NCI-H2107 treated with DMSO at 0.1 percent for 48 hours (cell line): Measurements from ENCODE around the gene MALL.
"Not testable (repeated sequence)": the region's sequence is repeated elsewhere in the genome, so short reads cannot be mapped to it uniquely, and the experiment has no call there.

Experiments used
- DNase-seq: peaks from one replicate; lab custom pipeline; 2025; ENCODE audit not compliant: unreplicated experiment; lab: John Stamatoyannopoulos, UW

MALL gene

GRCh38 chr2:110099471-110100225 lies 16.0 kb downstream of the MALL start:
- no peak for DNase-seq

DNA sequence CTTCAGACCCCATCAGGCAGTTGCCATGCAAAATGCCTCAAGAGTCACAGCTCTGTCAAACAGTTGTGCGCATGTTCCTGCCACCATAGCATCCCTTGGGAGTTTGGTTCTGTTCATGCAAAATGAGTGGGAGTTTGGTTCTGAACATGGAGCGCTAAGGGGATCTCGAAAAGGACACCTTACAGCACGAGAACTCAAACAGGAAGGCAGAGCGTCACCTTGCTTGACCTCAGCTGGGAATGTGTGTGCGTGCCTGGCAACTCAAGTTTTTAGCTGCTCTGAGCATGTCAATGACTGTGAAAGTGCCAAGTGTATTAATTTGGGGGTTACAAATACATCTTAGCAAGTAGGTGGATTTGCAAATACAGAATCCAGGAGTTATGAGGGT lies 16.6 kb downstream of the MALL start:
- DNase-seq: no peak

DNA sequence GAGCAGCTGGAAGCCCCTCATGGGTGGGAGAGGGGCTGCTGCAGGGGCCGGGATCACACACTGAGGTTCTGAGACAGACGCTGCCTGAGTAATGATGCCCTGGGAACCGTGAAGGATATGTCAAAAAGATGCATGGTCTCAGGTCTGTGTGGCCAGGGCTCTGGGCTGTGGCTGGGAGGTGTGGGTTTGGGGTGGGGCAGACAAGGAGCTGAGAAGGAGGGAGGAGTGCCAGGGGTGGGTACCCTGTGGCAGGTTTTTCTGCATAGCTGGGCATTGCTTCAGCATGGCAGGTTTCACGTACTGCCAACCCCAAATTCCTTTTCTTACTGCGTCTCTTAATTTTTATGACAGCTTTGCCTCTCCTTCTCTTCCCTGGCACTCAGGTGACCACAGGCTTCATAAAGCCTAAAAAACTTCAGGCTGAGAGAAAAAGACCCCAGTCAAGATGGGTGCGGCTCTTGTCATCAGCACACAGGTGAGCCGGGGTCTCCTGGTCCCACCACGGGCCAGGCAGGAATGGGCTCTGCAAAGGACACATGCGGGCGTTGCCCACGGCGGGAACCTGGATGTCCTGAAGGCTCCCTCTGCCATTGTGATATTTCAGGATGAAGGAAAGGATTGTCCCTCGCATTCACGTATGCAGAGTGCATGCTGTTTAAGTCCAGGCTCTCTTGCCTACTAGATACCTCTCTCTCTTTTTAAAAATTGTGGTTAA lies 18.0 kb downstream of the MALL start:
- DNase-seq: no peak

DNA sequence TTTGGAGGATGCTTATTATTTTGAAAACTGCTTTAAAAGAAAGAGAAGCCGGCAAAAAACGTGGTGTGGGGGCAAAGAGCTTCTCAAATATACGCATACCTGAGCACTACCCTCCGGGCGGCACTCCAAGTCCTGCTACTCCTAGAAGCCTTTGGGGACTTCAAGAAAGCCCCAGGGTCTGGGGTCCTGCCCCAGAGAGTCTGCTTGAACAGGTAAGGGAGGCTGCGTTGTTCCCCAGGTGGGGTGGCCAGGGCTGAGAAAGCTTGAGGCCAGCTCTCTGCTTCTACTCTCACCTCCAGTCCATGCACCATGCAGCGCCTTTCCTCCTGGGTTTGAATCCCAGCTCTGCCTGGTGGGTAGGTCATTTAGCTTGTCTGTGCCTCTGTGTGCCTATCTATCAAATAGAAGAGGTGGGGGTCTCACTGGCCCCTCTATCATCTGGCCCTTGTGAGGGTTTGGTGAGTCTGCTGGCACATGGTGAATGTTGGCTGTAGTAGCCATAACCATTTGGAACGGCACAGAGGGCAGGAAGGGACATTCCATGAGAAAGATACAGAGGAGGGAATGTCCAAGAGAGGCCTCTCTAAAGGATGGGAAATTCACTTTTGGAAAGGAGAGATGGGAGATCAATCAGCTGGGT lies 19.5 kb downstream of the MALL start:
- no peak for DNase-seq

DNA sequence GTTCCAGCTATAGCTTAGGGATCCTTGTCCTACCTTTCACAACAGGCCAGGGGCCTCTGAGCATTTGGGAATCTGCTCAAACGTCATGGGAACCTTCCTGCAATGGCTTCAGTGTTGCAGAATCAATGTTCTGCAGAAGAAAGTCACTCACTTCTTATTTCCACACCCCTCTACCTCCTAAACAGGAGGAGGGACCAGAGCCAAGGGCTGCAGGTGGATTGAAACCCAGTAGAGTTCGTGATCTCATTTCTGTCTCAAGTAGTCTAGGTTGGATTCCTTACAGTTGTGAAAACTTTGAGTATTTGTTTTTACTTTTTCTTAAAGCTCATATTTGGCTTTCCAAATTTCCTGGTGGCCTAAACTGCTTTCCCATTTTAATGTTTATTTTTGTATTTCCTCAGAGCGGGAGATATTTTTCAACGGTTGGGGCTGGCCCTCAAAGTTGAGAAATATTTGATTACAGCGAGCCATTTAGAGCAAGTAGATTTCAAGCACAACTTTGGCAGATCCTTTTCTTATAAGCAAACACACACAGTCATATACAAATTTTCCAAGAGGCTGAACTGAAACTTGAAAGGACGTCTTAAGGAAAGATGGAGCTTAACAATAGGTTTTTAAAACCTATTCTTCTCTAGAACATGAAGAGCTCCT lies 20.6 kb downstream of the MALL start:
- not testable (repeated sequence) for DNase-seq

DNA sequence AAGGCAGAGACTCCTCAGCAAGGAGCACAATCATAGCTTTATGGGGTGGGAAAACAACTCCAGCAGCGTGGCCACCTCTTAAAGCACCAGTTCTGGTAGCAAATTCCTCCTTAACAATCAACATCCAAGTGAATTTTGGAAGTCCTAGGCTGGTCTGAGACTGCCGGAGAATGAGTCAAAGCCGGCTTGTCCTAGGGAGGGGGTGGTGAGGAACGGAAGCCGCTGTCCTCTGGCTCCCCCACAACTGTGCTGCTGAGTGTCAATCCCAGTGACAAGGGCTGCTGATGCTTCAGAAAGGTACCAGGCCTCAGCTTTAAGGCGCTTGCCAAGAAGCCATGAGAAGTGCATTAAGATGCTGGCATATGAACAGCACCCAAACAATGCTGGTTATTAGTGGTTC lies 21.7 kb downstream of the MALL start:
- not testable (repeated sequence) for DNase-seq

DNA sequence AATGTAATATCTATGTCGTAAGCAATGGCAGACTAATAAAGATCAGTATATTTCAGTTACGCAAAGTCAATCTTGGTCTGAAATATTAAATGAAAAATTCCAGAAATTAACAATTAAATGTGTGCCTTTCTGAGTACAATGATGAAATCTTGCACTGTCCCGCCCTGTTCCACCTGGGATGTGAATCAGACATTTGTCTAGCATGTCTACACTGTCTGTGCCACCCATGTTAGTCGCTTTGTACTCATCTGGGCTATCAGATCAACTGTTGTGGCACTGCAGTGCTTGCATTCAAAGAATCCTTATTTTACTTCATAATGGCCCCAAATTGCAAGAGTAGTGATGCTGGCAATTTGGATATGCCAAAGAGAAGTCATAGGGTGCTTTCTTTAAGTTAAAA lies 25.5 kb downstream of the MALL start:
- DNase-seq: not testable (repeated sequence)

DNA sequence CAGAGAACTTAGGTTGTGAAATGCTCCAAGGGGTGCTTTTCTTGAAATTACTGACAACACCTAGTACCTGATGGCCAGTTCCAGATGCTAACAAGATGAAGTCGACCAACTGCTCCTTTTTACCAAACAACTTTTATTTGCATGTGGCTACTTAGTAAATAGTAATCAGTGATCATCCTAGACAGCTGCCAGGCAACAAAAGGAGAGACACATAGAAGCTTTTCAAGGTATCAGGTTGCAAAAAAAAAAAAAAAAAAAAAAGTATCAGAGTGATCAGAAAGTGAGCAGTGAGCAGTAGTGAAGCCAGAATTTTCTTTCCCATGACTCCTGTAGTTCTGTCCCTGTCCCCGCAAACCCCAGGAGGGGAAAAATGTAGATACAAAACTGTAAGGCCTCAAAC lies 31.9 kb downstream of the MALL start:
- DNase-seq: not testable (repeated sequence)

DNA sequence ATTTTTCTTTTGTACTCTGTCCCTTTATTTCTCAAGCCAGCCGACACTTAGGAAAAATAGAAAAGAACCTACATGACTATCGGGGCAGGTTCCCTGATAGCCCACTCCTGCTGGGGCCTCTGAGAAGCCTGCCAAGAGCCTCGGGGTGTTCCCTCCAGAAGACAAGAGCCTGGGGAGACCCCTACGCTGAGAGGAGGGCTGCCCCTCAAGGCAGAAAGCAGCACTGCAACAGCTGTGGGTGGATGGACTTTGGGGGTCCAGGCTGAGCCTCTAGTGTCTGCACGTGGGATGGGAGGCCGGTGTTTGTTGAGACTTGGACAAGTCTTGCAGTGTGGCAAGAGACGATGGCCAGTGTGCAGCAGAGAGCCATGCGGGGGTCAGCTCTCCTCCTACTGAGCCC lies 32.5 kb downstream of the MALL start:
- DNase-seq: not testable (repeated sequence)

- not testable (repeated sequence) for DNase-seq
Observed at GRCh38 chr2:110078104-110078503, 37.5 kb downstream of the MALL start.

GRCh38 chr2:110075896-110076295 lies 39.7 kb downstream of the MALL start:
- not testable (repeated sequence) for DNase-seq

GRCh38 chr2:110069869-110070268 lies 45.8 kb downstream of the MALL start:
- DNase-seq: not testable (repeated sequence)

DNA sequence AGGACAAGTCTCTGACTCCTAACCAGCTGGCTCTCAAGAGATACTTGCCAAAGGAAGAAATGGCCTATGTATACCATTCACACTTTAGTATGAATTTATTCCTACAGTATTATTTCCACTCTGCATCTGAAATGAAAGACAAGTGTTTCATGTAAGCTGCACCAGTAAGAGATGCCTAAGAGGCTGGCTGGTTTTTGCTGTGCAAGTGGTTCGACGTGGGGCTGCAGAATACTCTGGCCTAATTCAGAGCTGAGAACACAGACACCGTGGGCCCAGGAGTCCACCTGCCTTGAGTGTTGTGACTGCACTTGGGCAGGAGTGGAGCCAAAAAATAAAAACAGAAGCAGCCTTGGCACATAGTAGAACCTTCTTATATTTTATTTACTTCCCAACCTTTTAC lies 47.5 kb downstream of the MALL start:
- not testable (repeated sequence) for DNase-seq

DNA sequence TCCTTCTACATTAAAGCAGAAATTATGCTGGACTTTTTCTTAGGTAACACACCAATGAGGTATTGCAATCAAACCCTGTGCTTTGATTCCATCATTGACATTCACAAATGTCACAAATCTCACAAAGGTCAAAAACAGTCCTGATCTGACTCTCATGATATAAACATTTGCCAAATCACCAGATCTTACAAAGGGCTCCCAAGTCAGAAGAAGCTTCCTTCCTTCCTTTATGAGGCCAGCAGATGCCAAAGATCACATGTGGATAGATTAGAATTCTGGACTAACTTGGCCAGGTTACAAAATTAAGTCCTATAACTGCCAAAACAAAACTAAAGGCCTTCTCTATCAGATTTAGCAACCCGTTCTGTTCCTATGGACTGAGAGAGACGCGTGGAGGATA lies 53.3 kb downstream of the MALL start:
- not testable (repeated sequence) for DNase-seq

DNA sequence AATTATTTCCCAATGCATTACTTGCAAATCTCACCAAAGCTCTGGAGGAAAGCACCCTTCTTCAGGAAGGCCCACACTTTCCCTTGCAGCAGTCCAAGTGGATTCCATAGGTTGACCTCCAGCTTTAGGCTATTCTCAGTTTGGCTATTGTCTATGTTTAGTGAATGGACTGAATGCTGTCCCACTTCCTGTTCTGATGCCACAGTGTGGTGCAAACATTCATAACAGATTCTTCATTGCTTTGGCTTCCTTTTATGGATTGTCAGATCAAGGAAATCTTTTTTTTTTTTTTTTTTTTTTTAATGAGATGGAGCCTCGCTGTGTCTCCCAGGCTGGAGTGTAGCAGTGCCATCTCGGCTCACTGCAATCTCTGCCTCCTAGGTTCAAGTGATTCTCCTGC lies 55.1 kb downstream of the MALL start:
- not testable (repeated sequence) for DNase-seq

DNA sequence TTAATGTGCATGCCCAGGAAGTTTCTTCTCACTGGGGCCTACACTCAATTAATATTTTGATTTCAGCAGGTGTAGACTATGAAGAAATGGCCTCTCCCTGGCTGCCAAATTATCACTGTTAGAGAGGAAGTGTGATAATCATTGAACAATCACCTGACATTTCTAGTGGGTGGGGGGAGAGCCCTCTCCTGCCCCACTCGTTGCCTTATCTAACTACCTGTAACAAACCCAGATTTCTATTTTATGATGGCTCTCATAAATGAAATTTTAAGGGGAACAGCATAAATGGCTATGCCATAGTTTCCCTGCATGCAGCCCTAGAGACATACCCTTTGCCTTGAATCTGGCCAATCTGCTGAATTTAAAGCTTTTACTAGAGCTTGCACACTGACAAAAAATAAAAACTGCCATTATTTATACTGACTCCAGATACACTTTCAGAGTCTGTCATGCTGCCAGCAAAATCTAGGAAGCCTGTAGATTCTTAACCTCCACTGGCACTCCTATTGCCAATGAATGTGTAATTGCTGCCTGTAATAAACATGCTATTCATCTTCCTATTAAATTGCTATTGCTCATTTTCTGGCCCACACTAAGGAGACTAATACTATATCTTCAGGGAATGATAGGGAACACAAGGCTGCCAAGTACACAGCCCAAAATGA lies 55.8 kb downstream of the MALL start:
- DNase-seq: not testable (repeated sequence)

DNA sequence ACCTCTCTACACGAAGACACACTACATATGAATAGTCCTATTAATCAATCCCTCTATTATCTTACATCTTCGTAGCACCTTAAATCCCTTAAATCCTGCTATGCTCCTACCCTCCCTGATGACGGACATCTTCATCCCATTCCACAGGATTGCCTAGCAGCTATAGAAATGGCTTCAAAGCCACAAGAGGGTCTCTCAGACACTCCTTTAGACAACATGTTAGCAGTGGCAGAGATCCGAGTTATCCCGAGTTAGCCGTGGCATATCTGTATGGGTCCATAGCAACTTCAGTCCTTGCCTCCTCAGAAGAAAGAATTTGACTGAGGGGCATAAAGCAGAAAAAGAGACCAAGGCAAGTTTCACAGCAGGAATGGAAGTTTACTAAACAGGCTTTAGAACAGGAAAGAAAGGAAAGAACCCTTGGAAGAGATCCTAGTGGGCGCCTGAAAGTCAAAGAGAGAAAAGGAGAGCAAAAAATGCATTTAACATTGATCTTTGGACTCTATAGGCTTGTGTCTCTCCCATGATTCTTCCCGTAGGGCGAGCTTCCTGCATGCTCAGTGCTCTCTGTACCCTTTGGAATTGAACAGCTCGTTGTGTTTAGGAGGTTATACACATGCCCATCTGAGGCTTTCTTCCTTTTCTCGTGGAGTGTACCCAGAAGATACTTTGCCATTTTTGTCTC lies 56.5 kb downstream of the MALL start:
- not testable (repeated sequence) for DNase-seq

DNA sequence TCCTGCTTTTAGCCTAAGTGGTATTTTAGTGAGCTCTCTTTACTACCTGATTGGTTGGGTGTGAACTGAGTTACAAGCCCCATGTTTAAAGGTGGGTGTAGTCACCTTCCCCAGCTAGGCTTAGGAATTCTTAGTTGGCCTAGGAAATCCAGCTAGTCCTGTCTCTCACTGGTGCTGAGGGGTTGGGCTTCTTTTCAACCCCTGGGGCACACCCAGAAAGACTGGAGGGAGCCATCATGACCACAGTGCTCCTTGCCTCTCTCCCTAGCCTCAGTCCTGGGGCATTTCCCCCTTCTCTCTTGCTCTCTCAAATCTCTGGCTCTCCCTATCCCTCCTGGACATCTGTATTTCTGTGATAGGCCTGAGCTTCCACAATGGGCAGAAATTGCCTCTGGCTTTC lies 57.6 kb downstream of the MALL start:
- not testable (repeated sequence) for DNase-seq

- DNase-seq: not testable (repeated sequence)
Observed at GRCh38 chr2:110055819-110056408, 59.7 kb downstream of the MALL start.
